Fibroblast of lung (primary cell): ENCODE measurements around the gene ACOX1. TPM values are rescaled to one million over a fixed set of nuclear protein-coding genes. Genes with fewer than 3 reads are reported as not detected.

Source experiments
- DNase-seq, 2 donors: peaks; one replicate each; pipeline versions ENCODE4 v3.0.0 to v3.0.0-alpha.2; 2010; ENCODE audit warnings: low read depth in 2 of 2
- H2AFZ ChIP-seq: 2 replicates; pipeline ENCODE4 v1.5.1; 2012; ENCODE audit warnings: low read length, control low read depth, inconsistent platforms
- H3K27ac ChIP-seq: 2 replicates; pipeline ENCODE4 v1.5.1; 2011; ENCODE audit warnings: low read length, control low read depth; ENCODE audit not compliant: insufficient read depth
- H3K27me3 ChIP-seq: 2 replicates; pipeline ENCODE4 v1.5.1; 2011; ENCODE audit warnings: mild to moderate bottlenecking, low read length; ENCODE audit not compliant: control insufficient read depth, insufficient read depth
- H3K36me3 ChIP-seq: 2 replicates; pipeline ENCODE4 v1.5.1; 2011; ENCODE audit warnings: low read length; ENCODE audit not compliant: control insufficient read depth, insufficient read depth
- H3K4me1 ChIP-seq: 2 replicates; pipeline ENCODE4 v1.5.1; 2011; ENCODE audit warnings: low read length; ENCODE audit not compliant: control insufficient read depth, insufficient read depth; ENCODE audit errors: extremely low read depth
- H3K4me2 ChIP-seq: 2 replicates; pipeline ENCODE4 v1.5.1; 2011; ENCODE audit warnings: low read length, control low read depth; ENCODE audit not compliant: insufficient read depth; ENCODE audit errors: extremely low read depth
- H3K4me3 ChIP-seq, 4 experiments: fragments of 200-600 bp in 1 of 4; sonication (generic) in 1 of 4; replicated peaks in 1 of 4; 2 replicates each; pipeline ENCODE4 v1.5.1; 2011 to 2016; ENCODE audit warnings: low read length in 4 of 4, low read depth in 3 of 4, mild to moderate bottlenecking in 3 of 4, control low read depth in 2 of 4, inconsistent platforms in 1 of 4, mixed read lengths in 1 of 4; ENCODE audit not compliant: insufficient read depth in 1 of 4; ENCODE audit errors: control extremely low read depth in 1 of 4
- H3K79me2 ChIP-seq: 2 replicates; pipeline ENCODE4 v1.5.1; 2012; ENCODE audit warnings: mild to moderate bottlenecking, low read length, inconsistent platforms; ENCODE audit not compliant: control insufficient read depth, insufficient read depth
- H3K9ac ChIP-seq: 2 replicates; pipeline ENCODE4 v1.5.1; 2011; ENCODE audit warnings: mild to moderate bottlenecking, low read length, control low read depth; ENCODE audit not compliant: insufficient read depth
- H3K9me3 ChIP-seq: 2 replicates; pipeline ENCODE4 v1.5.1; 2012; ENCODE audit warnings: low read depth, low read length; ENCODE audit not compliant: control insufficient read depth, insufficient read depth
- H4K20me1 ChIP-seq: 2 replicates; pipeline ENCODE4 v1.5.1; 2011; ENCODE audit warnings: low read length; ENCODE audit not compliant: control insufficient read depth, insufficient read depth; ENCODE audit errors: extremely low read depth
- EZH2 ChIP-seq: IDR thresholded peaks from 2 replicates; pipeline ENCODE4 v1.5.1; 2012; ENCODE audit warnings: low read length, control low read depth, mild to moderate bottlenecking; ENCODE audit errors: missing control alignments
- polyA plus RNA-seq, 2 donors: library from polyadenylated mRNA; depleted of rRNA in 1 of 2; stranded (reverse) in 1 of 2; unstranded in 1 of 2; fragments of >200 nt; gene quantifications; 2 replicates each; pipeline ENCODE4 v1.2.1, GENCODE V29; 2011 to 2012; ENCODE audit warnings: missing spikeins in 1 of 2
- total RNA-seq: library from RNA; depleted of rRNA; stranded (reverse); fragments of >200 nt; gene quantifications from 2 replicates; pipeline ENCODE4 v1.2.1, GENCODE V29; 2014
- TF ChIP-seq, protein P1 (sequence below), 2 donors: IDR thresholded peaks in 1 of 2; conservative IDR thresholded peaks in 1 of 2; 1 replicate in 1 of 2; 2 replicates in 1 of 2; pipeline ENCODE4 v1.5.1; 2011 to 2012; ENCODE audit warnings: low read length in 2 of 2, control low read depth in 1 of 2, inconsistent platforms in 1 of 2, low read depth in 1 of 2, mild to moderate bottlenecking in 1 of 2

ACOX1 gene
- total and polyA plus RNA-seq, 2 donors (not counting 1 experiment from before 2014, with no cell fraction given) = 30.0 to 70.5 TPM

DNA sequence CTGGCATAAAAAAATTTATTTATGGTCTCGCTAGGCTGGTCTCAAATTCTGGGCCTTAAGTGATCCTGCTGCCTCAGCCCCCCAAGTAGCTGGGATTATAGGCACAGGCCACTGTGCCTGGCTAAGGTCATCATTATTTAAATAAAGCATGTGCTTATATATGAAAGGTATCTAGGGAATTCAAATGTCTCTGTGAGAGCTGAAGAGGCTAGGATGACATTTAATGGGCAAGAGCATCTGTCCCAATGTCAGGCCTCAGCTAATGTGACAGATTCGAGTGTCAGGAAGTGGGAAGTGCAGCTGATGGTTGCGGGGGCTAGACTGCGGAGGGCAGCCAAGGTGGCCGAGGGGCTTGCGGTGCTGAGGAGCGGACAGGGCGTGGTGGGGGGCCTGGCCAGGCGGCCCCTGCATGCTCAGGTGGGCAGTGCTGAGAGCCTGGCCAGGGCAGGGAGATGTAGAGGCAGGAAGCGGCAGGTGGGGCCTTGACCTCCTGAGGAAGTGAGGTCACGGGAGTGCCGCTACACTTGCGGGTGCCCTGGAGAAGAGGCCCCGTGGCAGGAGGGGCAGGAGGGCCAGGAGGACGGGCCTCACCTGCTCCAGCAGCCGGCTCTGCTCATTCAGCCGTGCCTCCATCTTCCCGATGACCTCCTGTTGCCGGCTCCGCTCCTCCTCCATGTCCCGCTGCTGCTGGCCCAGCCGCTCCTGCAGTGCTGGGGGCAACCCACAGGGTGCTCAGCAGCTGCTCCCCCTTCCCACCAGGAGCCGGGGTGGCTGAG, 61.6 kb downstream of the ACOX1 start:
- Histone ChIP-seq H4K20me1 (no peaks in the 10 kb centered on the region), H3K27me3 (no peaks in the 10 kb centered on the region), H3K9me3 (no peaks in the 10 kb centered on the region), H3K27ac (no peak overlapping the region), H3K79me2 (no peaks in the 10 kb centered on the region), H3K4me2 (no peak overlapping the region), H3K9ac (no peak overlapping the region), H3K4me3 (no peak overlapping the region), H2AFZ (no peak overlapping the region), H3K36me3 (peaks cover 2% of the 10 kb centered on the region), H3K4me1 (no peaks in the 10 kb centered on the region)
- no peak for TF ChIP-seq EZH2
- TF ChIP-seq, protein P1, sequence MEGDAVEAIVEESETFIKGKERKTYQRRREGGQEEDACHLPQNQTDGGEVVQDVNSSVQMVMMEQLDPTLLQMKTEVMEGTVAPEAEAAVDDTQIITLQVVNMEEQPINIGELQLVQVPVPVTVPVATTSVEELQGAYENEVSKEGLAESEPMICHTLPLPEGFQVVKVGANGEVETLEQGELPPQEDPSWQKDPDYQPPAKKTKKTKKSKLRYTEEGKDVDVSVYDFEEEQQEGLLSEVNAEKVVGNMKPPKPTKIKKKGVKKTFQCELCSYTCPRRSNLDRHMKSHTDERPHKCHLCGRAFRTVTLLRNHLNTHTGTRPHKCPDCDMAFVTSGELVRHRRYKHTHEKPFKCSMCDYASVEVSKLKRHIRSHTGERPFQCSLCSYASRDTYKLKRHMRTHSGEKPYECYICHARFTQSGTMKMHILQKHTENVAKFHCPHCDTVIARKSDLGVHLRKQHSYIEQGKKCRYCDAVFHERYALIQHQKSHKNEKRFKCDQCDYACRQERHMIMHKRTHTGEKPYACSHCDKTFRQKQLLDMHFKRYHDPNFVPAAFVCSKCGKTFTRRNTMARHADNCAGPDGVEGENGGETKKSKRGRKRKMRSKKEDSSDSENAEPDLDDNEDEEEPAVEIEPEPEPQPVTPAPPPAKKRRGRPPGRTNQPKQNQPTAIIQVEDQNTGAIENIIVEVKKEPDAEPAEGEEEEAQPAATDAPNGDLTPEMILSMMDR (conservative IDR thresholded peaks at IDR 0.05 in 1 of 2, IDR thresholded peaks at IDR 0.05 in 1 of 2; ENCODE audit: low read depth in 1 of 2, low read length in 2 of 2) = no peak
- no peak for DNase-seq

DNA sequence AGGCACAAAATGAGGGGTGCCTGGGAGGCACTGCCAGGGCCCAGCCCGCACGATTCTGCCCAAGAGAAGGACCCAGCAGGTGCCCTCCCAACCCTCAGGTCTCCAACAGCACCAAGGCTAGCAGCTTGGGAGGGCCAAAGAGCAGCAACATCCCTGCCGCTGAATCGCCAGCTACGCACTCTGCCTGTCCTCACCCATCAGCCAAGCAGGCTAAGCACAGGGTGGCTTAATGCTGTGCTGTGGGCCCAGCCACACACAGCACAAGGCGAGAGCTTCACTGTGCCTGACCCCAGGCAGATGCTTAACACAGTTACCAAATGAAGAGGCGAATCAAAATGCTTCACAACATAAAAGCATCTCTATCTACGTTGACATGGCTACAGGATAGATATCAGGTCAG, 63.7 kb downstream of the ACOX1 start:
- no peak for DNase-seq

DNA sequence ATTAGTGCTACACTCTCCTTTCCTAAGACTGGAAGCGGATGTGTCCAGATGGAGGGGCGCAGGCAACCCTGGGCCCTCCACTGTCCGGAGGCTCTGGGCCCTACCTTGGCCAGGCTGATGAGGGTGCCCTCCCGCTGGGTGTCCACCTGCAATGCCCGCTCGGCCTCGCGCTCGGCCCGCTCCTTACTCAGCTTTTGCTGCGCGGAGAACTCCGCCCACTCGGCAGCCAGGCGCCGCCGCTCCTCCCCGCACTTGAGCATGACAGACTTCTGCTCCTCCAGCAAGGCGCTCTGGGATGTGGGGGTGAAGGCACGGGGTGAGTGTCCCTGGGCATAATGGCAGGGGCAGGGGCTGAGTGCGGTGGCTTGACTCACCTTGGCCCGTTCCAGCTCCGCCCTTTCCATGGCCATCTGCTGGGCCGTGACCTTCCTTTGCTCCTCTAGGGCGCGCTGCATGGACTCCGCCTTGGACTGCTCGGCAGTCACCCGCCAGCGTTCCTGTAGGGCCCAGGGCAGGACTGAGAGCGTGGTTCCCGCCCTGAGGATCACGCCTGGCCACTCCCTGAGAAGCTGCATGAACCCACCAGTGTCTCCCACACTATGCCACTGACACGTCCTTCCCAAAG, 64.2 kb downstream of the ACOX1 start:
- H3K27ac ChIP-seq = no peak overlapping the region
- no peak overlapping the region for H3K4me3 ChIP-seq
- H4K20me1 ChIP-seq = no peaks in the 10 kb centered on the region
- H2AFZ ChIP-seq = no peak overlapping the region
- no peaks in the 10 kb centered on the region for H3K4me1 ChIP-seq
- H3K36me3 ChIP-seq = peaks cover 2% of the 10 kb centered on the region
- no peak for DNase-seq
- TF ChIP-seq, protein P1 (conservative IDR thresholded peaks at IDR 0.05 in 1 of 2, IDR thresholded peaks at IDR 0.05 in 1 of 2; ENCODE audit: low read depth in 1 of 2, low read length in 2 of 2) = no peak
- no peak for TF ChIP-seq EZH2
- H3K9me3 ChIP-seq = no peaks in the 10 kb centered on the region
- H3K27me3 ChIP-seq = no peaks in the 10 kb centered on the region
- H3K79me2 ChIP-seq = no peaks in the 10 kb centered on the region
- H3K9ac ChIP-seq = no peak overlapping the region
- H3K4me2 ChIP-seq = no peak overlapping the region

More for the DNA sequence above, 63.7 kb downstream of the ACOX1 start:
- H4K20me1 ChIP-seq = no peaks in the 10 kb centered on the region
- H3K27me3 ChIP-seq = no peaks in the 10 kb centered on the region
- H3K27ac ChIP-seq = no peak overlapping the region
- H2AFZ ChIP-seq = no peak overlapping the region
- H3K9me3 ChIP-seq = no peaks in the 10 kb centered on the region
- no peak overlapping the region for H3K4me2 ChIP-seq
- H3K4me1 ChIP-seq = no peaks in the 10 kb centered on the region
- peaks cover 2% of the 10 kb centered on the region for H3K36me3 ChIP-seq
- H3K9ac ChIP-seq = no peak overlapping the region
- no peak overlapping the region for H3K4me3 ChIP-seq
- H3K79me2 ChIP-seq = no peaks in the 10 kb centered on the region
- TF ChIP-seq, protein P1 (conservative IDR thresholded peaks at IDR 0.05 in 1 of 2, IDR thresholded peaks at IDR 0.05 in 1 of 2; ENCODE audit: low read depth in 1 of 2, low read length in 2 of 2) = no peak
- no peak for TF ChIP-seq EZH2
